AG09319 (cell line): ENCODE data around the gene MS4A12.

Experiments used
- DNase-seq: peaks from one replicate; pipeline ENCODE4 v3.0.0-alpha.2; 2010; ENCODE audit warnings: low read depth; ENCODE audit errors: extremely low read depth
- CTCF ChIP-seq: IDR thresholded peaks from 2 replicates; pipeline ENCODE4 v1.5.1; 2011; ENCODE audit warnings: low read depth, mild to moderate bottlenecking, inconsistent platforms, low read length, moderate library complexity

Gene MS4A12

GRCh38 chr11:60544077-60544476 is 51.5 kb downstream of the MS4A12 start:
- no peak for DNase-seq
- no peak for TF ChIP-seq CTCF
